Measurements from ENCODE around the gene NDOR1. TPM values are rescaled to one million over a fixed set of nuclear protein-coding genes. Genes with fewer than 3 reads are reported as not detected.

The NDOR1 gene
- total and polyA plus RNA-seq, 2 of the 8 experiments (the other 6 are each of a cell fraction or from before 2014, with no cell fraction given) = 25.7 to 32.3 TPM

DNA sequence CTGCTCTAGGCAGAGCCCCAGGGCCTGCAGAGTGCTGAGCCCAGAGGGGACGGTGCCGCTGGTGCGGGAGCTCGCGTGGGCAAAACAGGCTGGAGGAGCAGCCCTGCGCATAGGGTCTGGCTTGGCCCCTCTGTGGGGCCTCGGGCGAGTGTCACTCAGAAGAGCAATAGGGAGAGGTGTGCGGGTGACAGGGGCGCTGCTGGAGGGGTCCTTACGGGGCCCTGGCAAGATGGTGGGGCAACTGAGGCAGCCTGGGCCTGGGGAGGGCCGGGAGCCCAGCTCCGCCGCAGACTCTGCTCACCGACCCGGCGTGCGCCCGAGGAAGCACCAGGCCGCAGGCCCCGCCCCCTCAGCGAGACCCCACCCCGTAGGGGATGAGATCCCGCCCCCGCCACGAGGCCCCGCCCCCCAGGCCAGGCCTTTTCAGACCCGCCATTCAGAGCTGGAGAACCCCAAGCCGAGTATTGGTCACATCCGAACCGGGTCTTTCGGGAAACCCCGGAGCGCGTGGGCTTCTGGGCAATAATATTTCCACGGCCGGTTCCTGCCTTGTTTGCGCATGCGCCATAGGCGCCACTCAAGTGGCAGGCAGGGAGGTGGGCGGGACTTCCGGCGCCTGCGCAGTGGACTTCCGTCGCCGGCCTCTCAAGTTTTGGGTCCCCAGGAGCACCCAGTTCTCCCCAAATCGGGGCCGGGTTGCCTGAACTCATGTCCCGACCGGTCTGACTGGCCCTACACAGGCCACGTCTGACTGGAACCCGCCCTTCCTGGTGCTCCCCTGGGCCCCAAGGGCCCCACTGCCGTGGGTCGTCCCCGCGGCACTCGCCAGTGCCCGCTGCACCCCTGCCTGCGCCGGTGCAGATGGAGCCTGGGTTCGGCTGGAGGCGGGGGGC, 17.8 kb downstream of the NDOR1 start (continued):
- TF ChIP-seq, protein P1, sequence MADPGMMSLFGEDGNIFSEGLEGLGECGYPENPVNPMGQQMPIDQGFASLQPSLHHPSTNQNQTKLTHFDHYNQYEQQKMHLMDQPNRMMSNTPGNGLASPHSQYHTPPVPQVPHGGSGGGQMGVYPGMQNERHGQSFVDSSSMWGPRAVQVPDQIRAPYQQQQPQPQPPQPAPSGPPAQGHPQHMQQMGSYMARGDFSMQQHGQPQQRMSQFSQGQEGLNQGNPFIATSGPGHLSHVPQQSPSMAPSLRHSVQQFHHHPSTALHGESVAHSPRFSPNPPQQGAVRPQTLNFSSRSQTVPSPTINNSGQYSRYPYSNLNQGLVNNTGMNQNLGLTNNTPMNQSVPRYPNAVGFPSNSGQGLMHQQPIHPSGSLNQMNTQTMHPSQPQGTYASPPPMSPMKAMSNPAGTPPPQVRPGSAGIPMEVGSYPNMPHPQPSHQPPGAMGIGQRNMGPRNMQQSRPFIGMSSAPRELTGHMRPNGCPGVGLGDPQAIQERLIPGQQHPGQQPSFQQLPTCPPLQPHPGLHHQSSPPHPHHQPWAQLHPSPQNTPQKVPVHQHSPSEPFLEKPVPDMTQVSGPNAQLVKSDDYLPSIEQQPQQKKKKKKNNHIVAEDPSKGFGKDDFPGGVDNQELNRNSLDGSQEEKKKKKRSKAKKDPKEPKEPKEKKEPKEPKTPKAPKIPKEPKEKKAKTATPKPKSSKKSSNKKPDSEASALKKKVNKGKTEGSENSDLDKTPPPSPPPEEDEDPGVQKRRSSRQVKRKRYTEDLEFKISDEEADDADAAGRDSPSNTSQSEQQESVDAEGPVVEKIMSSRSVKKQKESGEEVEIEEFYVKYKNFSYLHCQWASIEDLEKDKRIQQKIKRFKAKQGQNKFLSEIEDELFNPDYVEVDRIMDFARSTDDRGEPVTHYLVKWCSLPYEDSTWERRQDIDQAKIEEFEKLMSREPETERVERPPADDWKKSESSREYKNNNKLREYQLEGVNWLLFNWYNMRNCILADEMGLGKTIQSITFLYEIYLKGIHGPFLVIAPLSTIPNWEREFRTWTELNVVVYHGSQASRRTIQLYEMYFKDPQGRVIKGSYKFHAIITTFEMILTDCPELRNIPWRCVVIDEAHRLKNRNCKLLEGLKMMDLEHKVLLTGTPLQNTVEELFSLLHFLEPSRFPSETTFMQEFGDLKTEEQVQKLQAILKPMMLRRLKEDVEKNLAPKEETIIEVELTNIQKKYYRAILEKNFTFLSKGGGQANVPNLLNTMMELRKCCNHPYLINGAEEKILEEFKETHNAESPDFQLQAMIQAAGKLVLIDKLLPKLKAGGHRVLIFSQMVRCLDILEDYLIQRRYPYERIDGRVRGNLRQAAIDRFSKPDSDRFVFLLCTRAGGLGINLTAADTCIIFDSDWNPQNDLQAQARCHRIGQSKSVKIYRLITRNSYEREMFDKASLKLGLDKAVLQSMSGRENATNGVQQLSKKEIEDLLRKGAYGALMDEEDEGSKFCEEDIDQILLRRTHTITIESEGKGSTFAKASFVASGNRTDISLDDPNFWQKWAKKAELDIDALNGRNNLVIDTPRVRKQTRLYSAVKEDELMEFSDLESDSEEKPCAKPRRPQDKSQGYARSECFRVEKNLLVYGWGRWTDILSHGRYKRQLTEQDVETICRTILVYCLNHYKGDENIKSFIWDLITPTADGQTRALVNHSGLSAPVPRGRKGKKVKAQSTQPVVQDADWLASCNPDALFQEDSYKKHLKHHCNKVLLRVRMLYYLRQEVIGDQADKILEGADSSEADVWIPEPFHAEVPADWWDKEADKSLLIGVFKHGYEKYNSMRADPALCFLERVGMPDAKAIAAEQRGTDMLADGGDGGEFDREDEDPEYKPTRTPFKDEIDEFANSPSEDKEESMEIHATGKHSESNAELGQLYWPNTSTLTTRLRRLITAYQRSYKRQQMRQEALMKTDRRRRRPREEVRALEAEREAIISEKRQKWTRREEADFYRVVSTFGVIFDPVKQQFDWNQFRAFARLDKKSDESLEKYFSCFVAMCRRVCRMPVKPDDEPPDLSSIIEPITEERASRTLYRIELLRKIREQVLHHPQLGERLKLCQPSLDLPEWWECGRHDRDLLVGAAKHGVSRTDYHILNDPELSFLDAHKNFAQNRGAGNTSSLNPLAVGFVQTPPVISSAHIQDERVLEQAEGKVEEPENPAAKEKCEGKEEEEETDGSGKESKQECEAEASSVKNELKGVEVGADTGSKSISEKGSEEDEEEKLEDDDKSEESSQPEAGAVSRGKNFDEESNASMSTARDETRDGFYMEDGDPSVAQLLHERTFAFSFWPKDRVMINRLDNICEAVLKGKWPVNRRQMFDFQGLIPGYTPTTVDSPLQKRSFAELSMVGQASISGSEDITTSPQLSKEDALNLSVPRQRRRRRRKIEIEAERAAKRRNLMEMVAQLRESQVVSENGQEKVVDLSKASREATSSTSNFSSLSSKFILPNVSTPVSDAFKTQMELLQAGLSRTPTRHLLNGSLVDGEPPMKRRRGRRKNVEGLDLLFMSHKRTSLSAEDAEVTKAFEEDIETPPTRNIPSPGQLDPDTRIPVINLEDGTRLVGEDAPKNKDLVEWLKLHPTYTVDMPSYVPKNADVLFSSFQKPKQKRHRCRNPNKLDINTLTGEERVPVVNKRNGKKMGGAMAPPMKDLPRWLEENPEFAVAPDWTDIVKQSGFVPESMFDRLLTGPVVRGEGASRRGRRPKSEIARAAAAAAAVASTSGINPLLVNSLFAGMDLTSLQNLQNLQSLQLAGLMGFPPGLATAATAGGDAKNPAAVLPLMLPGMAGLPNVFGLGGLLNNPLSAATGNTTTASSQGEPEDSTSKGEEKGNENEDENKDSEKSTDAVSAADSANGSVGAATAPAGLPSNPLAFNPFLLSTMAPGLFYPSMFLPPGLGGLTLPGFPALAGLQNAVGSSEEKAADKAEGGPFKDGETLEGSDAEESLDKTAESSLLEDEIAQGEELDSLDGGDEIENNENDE (IDR thresholded peaks at IDR 0.05; ENCODE audit: insufficient replicate concordance, low read length) = no peak
- no peak for TF ChIP-seq CEBPB (IDR thresholded peaks at IDR 0.05; ENCODE audit: low read depth, low read length)
- no peak for TF ChIP-seq POLR2AphosphoS5 (IDR thresholded peaks at IDR 0.05; ENCODE audit: low read depth, low read length)
- TF ChIP-seq SAP30 (IDR thresholded peaks at IDR 0.05; ENCODE audit: insufficient read depth, insufficient replicate concordance, low read length) = no peak
- TF ChIP-seq EZH2 (IDR thresholded peaks at IDR 0.05; ENCODE audit: low read depth, low read length, severe bottlenecking) = peak; percentile 55
- peak; percentile 73 for TF ChIP-seq BACH1 (IDR thresholded peaks at IDR 0.05; ENCODE audit: low read length)
- TF ChIP-seq POU5F1 (IDR thresholded peaks at IDR 0.05; ENCODE audit: low read depth, low read length) = no peak
- no peak for TF ChIP-seq CBX8 (IDR thresholded peaks at IDR 0.05; ENCODE audit: borderline replicate concordance, low read depth, low read length)
- TF ChIP-seq ZNF274 (IDR thresholded peaks at IDR 0.05; ENCODE audit: borderline replicate concordance, extremely low read depth, low read length) = no peak
- no peak; the same call in 1 of the 2 replicates for TF ChIP-seq JUND (IDR thresholded peaks at IDR 0.05; ENCODE audit: low read length)

All from H1 (cell line).